ENCODE results near the gene PTS.

PTS gene

DNA sequence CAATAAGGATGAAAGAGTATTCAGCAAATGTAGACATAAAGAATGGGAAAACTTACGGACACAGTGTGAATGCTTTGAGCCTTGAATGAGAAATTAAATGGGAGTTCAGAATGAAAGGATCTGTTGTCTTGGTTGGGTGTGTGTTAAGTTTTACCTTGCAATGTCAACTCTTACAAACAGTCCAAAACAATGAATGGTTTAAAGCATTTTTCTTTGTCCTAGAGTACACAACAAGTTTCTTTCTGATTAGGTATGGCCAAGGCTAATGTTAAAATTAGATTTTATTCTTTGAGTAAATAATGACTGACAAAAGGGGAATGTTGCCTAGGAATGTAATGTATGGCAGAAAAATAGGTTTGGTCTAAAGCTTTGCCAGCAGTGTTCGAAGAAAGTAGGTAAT is 2.5 kb downstream of the PTS start:
- no peak overlapping the region for H3K27ac Mint-ChIP-seq
- H3K4me3 Mint-ChIP-seq, result peak overlapping the region in 1 of 3 experiments; percentile 88
- peaks cover 27% of the 10 kb centered on the region for H3K36me3 Mint-ChIP-seq (ENCODE audit: low read depth)
- TF ChIP-seq CTCF (IDR thresholded peaks at IDR 0.05; ENCODE audit: unreplicated experiment in 3 of 3), result no peak
- H3K4me1 Mint-ChIP-seq, result peaks cover 20% of the 10 kb centered on the region
- no peaks in the 10 kb centered on the region for H3K9me3 Mint-ChIP-seq
- no peaks in the 10 kb centered on the region for H3K27me3 Mint-ChIP-seq (ENCODE audit: low read depth)

DNA sequence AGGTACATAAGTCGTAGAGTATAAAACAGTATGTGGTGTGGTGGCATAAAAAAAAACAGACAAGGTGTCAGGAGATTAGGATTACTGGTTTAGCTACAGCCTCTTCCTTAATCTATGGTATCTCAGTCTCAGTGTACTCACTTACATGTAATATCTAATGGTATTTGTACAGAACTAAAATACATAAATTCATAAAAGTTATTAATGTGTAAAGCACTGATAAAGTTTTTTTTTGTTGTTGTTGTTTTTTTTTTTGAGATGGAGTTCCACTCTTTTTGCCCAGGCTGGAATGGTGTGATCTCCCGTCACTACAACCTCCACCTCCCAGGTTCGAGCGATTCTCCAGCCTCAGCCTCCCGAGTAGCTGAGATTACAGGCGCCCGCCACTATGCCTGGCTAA is 2.9 kb downstream of the PTS start:
- TF ChIP-seq CTCF (IDR thresholded peaks at IDR 0.05; ENCODE audit: unreplicated experiment in 3 of 3), result no peak
- Mint-ChIP-seq H3K27ac (no peak overlapping the region), H3K4me1 (peaks cover 20% of the 10 kb centered on the region), H3K9me3 (no peaks in the 10 kb centered on the region), H3K4me3 (no peak overlapping the region), H3K36me3 (ENCODE audit: low read depth) (peaks cover 27% of the 10 kb centered on the region), H3K27me3 (ENCODE audit: low read depth) (no peaks in the 10 kb centered on the region)

DNA sequence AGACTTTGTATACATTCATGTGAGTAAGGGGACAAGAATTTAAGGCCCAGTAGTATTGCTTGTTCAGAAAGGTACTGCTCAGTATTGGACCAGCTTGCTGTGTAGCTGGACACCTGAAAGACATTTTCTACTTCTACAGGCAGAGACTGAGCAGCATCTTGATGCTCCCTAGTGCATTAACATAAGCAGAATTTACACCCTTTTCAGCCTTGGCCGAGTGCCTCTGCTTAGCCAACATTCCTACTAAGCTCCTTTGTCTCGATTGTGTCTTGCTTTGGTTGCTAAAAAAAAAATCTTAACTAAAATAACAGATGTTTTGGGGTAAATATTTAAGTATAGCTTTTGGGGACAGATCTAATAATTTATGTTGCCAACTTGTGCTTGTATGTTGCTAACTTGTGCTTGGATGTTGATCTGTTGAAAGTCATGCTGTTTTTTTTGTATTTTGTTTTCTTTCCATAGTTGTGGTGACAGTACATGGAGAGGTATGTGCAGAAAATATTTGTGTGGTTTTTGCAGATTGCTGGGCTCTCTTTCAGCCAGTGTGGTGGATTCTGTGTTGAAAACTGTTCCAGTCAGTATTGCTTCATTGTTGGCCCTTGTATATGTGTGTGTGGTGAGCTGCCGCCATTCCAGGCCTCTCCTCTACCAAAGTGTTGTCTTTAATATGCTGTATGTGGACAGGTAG is 3.7 kb downstream of the PTS start:
- Mint-ChIP-seq H3K9me3 (no peaks in the 10 kb centered on the region), H3K4me3 (no peak overlapping the region), H3K27ac (no peak overlapping the region), H3K27me3 (ENCODE audit: low read depth) (no peaks in the 10 kb centered on the region), H3K4me1 (peaks cover 20% of the 10 kb centered on the region), H3K36me3 (ENCODE audit: low read depth) (peaks cover 27% of the 10 kb centered on the region)
- no peak for TF ChIP-seq CTCF (IDR thresholded peaks at IDR 0.05; ENCODE audit: unreplicated experiment in 3 of 3)

GRCh38 chr11:112231952-112232351 is 5.7 kb downstream of the PTS start:
- H3K27me3 Mint-ChIP-seq (ENCODE audit: low read depth), result no peaks in the 10 kb centered on the region
- no peak overlapping the region for H3K4me3 Mint-ChIP-seq
- TF ChIP-seq CTCF (IDR thresholded peaks at IDR 0.05; ENCODE audit: unreplicated experiment in 3 of 3), result no peak
- H3K4me1 Mint-ChIP-seq, result peaks cover 16% of the 10 kb centered on the region
- H3K9me3 Mint-ChIP-seq, result no peaks in the 10 kb centered on the region
- no peak overlapping the region for H3K27ac Mint-ChIP-seq
- peaks cover 41% of the 10 kb centered on the region for H3K36me3 Mint-ChIP-seq (ENCODE audit: low read depth)

GRCh38 chr11:112235750-112236390 is 9.6 kb downstream of the PTS start:
- no peaks in the 10 kb centered on the region for H3K9me3 Mint-ChIP-seq
- no peak overlapping the region for H3K4me3 Mint-ChIP-seq
- no peaks in the 10 kb centered on the region for H3K4me1 Mint-ChIP-seq
- H3K36me3 Mint-ChIP-seq (ENCODE audit: low read depth), result peaks cover 53% of the 10 kb centered on the region
- TF ChIP-seq CTCF (IDR thresholded peaks at IDR 0.05; ENCODE audit: unreplicated experiment in 3 of 3), result no peak
- no peaks in the 10 kb centered on the region for H3K27me3 Mint-ChIP-seq (ENCODE audit: low read depth)
- H3K27ac Mint-ChIP-seq, result no peak overlapping the region

DNA sequence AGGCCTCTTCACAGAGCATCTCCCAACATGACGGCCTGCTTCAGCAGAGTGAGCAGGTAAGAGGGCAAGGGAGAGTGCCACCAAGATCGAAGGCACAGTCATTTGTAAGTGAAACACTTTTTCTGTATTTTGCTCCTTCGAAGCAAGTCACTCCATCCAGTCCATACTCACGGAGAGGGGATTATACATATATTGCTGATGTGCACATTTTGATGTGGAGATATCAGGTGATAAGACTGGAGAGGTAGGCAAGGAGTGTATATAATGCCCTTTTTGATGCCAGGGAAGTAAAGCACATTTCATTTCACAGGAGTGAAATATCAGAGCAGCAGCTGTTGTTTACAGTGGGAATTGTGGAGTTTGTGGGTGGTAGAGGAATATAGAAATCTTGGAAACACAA is 11.2 kb downstream of the PTS start:
- no peaks in the 10 kb centered on the region for H3K9me3 Mint-ChIP-seq

More for the DNA sequence above, 11.2 kb downstream of the PTS start:
- Mint-ChIP-seq H3K36me3 (ENCODE audit: low read depth) (peaks cover 58% of the 10 kb centered on the region), H3K27me3 (ENCODE audit: low read depth) (no peaks in the 10 kb centered on the region), H3K27ac (no peak overlapping the region), H3K4me3 (no peak overlapping the region), H3K4me1 (no peaks in the 10 kb centered on the region)
- TF ChIP-seq CTCF (IDR thresholded peaks at IDR 0.05; ENCODE audit: unreplicated experiment in 3 of 3), result no peak

Measured in nephron (organoid).